Tibial nerve (tissue), 4 donors: ENCODE measurements around the gene LMBR1L.

Source experiments
- CTCF ChIP-seq, 5 experiments: fragments of 200-600 bp in 3 of 5; fragments of 450-650 bp in 2 of 5; sonication (generic) in 3 of 5; IDR thresholded peaks; one replicate each; pipeline ENCODE4 v1.5.1; 2016 to 2019; ENCODE audit warnings: antibody characterized with exemption in 5 of 5, mild to moderate bottlenecking in 3 of 5, moderate library complexity in 2 of 5
- EP300 ChIP-seq, 2 donors: sonication (generic); formaldehyde crosslinking; IDR thresholded peaks; one replicate each; pipeline ENCODE4 v1.6.1; 2017; ENCODE audit warnings: antibody characterized with exemption in 2 of 2, mild to moderate bottlenecking in 1 of 2
- POLR2A ChIP-seq, 2 donors: fragments of 450-650 bp; IDR thresholded peaks; one replicate each; pipeline ENCODE4 v1.6.1; 2017; ENCODE audit warnings: antibody characterized with exemption in 2 of 2, mild to moderate bottlenecking in 2 of 2, moderate library complexity in 2 of 2

DNA sequence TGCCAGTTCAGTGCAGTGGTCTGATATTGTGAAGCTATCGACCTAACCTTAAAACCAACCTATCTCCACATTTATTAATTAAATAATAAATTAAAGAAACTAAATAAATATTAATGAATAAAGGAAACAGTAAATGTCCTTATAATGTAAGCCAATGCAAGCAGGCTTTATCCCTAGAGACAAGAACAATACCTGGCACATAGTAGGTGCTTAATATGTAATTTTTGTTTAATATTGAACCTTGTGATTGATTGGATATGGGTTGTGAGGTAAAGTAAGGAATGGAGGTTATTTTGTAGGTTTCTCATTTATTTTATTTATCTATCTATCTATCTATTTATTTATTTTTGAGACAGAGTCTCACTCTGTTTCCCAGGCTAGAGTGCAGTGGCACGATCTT is 28.4 kb upstream of the LMBR1L start:
- TF ChIP-seq CTCF (IDR thresholded peaks at IDR 0.05) (no peak), POLR2A (IDR thresholded peaks at IDR 0.05) (no peak), EP300 (IDR thresholded peaks at IDR 0.05) (no peak)
